GM15510 (cell line): ENCODE measurements around the gene DLG2.

ENCODE experiments used
- POLR2A ChIP-seq: IDR thresholded peaks from 3 replicates; pipeline ENCODE4 v1.6.1; 2011; ENCODE audit warnings: borderline replicate concordance; ENCODE audit not compliant: insufficient read length; ENCODE audit errors: extremely low read depth

DLG2 gene

DNA sequence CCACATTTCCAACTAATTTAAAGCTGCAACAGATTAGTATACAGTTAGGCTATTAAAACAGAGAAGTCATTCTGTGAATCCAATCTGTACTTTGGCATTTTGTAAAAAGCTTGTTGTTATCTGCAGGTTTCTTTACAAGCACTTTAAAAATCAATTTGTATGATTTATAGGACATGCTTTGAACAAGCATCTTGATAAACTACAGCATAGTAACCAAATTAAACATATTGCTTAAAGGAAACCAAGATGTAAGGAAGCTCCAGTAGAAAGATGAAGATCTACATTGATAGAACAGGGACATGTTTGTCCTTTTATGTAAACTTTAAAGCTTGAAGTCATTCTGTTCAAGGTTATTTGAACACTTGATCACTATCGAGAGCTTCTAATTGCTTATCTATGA is 1842.7 kb downstream of the DLG2 start:
- TF ChIP-seq POLR2A = no peak

DNA sequence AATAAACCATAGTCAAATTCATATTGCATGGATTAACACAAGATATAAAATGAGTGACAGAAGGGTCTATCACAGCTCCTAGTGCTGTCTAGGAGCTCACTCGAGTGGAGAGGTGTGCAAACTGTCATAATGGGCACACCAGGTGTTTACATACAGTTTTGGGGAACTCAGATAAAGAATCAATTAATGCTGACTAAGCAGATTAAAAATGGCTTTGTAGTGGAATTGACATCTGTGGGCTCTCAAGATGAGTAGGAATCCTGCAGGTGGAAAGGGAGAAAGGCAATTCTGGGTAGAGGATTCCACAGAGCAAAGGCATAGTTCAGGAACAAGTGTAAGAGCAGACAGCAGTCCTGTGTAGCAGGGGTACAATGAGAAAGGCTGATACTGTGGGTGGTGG is 1844.8 kb downstream of the DLG2 start:
- no peak for TF ChIP-seq POLR2A

DNA sequence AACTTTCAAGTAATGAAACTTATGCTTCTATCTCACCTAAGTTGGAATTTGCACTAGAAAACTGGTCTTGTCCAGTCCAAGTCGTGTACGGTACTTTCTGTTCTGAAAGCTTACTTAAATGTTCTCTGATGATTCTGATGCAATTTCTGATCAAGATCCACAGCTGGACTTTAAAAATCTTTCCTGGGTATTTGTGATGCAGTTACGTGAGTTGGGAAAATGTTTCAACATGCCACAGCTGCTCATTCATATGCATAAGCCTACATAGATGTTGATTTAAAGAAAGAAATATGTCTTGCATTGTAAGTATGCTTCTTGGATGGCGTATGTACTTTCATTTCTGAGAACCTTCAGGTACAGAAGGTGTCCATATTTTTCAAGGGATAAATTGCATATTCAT is 1847.3 kb downstream of the DLG2 start:
- TF ChIP-seq POLR2A = no peak

DNA sequence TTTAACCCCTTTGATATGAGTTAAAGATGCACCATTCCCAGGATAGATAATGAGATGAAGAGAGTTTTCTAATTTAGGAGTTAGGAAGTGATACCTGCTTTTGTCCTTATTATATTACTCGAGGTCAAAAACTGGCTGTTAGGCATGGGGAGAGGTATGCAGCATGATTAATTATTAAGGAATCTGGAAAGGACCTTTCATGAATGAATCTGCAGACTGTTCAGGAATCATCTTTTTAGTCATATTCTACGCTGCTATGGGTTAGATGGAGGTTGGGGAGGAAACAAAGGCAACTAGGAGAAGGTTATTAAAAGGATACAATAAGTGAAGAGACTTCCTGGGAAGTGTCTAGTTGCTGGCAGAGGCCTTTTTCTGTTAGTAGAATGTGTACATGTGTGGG is 1848.5 kb downstream of the DLG2 start:
- TF ChIP-seq POLR2A = no peak

DNA sequence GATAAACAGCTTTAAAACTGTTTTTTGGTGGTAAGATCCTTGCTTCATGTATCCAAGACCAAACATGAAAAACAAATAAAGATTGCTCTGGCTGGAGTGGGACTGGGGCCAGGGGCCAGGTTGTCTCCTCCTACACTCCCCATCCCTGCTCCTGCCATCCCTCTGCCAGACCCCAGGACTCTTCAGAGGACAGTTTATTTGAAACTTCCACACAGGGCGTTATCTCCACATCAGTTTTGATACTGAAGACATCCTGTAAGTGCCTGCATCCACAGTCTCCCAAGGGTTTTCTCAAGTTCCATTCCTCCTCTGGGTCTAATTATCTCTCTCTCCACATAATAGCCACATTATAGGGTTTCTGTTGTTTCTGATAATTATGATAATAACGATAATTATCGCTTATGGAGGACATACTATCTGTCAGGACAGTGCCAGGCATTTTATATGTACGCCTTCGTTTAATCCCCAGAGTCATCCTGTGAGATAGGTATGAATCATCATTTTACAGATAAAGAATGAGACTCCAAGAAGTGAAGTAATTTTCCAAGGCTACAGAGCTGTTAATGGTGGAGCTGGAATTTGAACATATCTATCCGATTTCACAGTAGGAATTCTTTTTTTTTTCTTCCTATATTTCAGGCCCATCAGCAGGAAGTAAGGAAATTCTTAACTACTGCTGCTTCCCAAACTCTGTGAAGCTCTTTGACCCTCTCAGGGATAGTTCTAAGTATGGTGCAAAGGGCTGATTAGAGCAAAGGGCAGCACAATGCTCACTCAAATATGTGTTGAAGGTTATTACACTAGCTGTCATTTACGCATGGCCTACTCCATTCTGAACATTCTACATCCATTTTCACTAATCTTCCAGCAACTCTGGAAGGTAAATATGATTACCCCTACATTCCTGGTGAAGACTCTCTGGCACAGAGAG is 1852.9 kb downstream of the DLG2 start:
- TF ChIP-seq POLR2A = no peak

DNA sequence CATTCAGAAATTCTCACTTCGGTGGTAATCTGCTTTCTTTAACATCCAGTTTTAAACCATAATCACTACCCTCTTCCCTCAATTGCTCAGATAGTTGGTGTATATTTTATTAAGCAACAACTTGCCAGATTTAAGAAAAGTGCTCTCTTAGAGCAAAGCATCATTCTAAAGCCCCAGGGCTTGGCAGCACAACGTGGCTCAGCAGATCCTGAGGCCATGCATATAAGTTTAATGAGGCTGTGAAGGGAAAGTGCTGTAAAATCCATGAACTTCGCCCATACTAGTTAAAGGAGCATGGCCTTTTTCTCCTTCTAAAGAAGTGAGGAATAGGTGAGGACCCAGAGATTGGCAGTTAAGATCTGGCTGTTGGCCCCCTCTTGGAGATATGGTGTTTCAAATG is 1858.7 kb downstream of the DLG2 start:
- TF ChIP-seq POLR2A = no peak

DNA sequence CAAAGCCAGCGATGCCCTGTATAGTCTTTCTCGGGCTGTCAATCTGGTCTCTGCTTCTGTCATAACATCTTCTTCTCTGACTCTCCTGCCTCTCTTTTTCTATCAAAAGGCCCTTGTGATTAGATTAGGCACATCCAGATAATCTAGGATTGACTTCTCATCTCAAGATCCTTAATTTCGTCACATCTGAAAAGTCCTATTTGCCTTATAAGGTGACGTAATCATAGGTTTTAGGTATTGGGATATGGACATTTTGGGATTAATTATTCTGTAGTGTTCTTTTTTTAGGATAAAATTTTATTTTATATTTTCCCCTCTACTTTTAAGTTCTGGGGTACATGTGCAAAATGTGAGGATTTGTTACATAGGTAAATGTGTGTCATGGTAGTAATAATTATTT is 1860.2 kb downstream of the DLG2 start:
- no peak for TF ChIP-seq POLR2A

DNA sequence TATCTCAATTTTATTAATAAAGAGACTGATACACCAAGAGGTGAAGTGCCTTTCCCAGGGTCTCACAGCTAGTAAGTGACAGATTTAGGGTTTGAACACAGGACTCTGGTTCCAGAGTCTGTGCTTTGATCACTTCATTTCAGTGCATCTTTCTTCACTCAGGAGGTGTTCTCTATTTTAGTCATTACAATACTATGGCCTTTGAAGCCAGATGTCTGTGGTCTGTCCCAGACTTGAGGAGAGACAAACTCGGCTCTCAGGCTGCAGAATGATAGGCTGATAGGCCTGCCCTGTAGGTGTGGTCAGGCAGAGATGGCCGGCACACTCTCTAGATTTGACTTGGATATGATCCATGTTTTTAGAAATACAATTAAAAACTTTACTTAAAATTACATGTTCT is 1862.5 kb downstream of the DLG2 start:
- TF ChIP-seq POLR2A = no peak

DNA sequence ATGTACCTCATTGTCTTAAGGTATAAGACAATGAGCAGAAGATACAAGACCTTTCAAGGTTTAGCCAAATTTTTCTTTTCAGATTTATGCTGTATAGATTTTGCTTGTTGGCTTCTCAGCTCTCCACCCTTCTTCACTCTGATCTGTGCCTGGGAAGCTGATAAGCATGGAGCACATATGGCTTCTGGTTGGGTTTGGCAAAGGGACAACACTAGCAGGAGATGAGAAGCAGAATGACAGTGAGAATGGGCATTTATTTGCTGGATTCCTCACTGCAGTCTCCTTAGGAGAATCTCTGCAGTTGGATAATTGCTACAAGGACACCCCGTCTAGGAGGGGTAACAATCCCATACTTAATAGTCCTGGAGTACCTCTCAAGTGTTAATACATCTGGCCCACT is 1866.2 kb downstream of the DLG2 start:
- no peak for TF ChIP-seq POLR2A

DNA sequence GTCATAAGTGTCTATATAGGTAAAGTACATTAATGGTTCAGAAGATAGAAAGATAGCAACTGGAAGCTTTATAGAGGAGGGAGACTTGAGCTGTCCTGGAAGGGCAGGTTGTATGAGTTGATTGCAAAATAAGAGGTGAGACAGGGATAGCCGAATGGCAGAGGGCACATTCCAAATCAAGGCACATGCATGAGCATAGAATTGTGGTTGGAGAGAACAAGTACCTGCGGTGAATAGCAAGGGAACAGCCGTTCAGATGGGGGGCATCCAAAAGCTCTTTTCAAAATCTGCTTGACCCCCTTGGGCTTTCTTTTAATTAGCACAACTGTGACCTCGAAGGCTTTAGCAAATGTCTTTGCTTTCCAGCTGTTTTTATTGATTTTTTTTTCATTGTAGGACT is 1868.0 kb downstream of the DLG2 start:
- no peak for TF ChIP-seq POLR2A

DNA sequence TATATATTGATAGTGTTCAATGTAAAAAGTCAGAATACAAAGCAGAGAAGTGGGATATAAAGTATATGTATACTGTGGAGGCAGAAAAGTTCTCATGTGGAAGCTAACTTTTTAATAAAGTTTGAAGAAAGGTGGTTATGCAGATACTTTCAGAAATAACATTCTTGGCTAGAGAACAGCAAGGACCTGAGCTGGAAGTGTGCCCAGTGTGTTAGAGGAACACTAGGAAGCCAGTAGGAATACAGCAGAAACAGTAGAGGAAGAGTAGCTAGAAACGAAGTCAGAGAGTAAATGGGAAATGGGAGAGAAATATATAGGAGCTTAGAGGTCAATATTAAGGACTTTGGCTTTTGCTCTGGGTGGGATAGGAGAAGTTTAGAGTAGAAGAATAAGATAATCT is 1876.1 kb downstream of the DLG2 start:
- TF ChIP-seq POLR2A = no peak

DNA sequence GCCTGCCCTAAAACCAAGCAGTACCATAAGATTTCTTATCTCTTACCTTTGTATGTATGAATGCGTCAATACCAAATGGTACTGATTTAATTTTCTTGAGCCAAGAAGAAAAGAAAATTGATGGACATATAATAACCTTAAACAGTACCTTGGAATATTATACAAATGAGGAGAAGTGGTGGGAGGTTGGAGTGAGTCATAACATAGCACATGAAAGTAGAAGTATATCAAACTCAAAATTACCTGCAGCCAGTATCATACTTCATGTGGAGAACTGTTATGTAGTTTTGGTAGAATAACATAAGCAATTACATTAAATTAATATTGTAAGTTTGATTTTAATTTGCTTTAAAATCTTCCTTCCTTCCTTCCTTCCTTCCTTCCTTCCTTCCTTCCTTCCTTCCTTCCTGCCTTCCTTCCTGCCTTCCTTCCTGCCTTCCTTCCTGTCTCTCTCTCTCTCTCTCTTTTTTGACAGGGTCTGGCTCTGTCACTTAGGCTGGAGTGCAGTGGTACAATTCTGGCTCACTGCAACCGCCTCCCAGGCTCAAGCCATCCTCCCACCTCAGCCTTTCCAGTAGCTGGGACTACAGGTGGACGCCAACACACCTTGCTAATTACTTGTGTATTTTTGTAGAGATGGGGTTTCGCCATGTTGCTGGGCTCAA is 1880.1 kb downstream of the DLG2 start:
- no peak for TF ChIP-seq POLR2A

DNA sequence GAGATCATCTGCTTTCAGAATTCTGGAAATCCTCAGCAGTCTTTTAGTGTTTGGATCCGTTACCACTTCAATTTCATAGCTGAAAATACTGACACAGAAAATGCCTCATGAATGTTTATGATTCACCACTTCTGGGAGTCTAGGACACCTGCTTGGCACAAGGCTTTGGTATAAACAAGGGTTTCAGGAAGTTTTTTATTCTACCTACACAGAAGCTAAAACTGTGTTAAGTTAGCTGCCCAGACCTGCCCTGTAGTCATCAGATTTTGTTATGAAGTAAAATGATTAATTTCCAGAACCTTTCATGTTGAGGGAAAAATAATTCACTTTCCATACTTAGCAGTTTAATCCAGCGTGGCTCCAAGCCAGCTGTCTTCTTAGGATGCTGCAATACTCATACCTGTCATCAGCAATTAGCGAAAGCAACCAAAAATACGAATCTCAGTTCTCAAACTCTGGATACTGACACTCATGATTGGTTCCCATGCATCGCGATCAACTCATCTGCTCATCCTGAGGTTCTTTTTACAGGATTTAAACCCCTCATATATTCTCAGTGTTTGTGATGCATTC is 1882.4 kb downstream of the DLG2 start:
- no peak for TF ChIP-seq POLR2A

DNA sequence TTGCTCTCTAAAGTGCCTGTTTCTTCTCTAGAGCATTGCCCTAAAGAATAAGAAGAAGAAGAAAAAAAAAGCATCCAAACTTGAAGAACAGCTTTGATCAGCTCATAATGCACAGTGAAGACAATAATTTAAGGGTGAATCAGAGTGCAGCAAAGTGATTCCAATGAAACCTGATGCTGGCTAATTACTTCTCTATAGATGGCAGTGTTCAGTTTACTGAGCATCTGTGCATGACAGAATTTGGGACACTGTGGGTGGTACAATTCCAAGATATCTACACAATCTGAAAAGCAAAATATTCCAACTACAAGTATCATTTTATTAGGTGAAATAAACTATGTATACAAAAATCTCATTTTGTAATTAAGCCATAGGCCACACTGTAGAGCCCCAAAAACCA is 1890.5 kb downstream of the DLG2 start:
- TF ChIP-seq POLR2A = no peak

DNA sequence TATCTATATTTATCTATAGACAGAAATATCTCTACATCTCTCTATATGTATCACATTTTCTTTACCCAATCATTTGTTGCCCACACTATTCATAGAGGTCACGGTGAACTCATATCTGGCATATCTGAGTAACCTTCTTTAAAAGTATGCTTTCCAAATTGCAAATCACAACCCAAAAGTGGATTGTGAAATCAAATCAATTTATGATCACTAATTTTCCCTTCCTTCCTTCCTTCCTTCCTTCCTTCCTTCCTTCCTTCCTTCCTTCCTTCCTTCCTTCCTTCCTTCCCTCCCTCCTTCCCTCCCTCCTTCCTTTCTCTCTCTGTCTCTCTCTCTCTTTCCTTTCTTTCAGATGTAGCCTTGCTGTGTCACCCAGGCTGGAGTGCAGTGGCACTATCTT is 1893.0 kb downstream of the DLG2 start:
- no peak for TF ChIP-seq POLR2A

DNA sequence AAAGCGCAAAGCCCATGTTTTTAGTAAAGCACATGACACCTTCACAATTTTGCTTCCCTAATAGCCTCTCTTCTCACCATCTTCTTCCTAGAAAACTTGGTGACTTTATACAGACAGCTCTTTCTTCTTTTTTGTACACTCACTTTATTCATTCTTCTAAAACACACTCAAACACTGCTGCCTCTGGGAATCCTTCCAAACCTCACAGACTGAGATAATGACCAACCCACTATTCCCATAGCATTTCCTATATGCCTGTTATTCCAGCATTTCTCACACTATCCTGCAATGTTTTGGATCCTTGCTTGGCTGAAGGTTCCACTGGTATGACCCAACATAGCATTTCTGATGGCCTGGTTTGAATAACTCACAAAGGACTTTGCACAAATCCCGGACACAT is 1898.9 kb downstream of the DLG2 start:
- TF ChIP-seq POLR2A = no peak
